Activated CD4-positive, alpha-beta T cell treated with anti-CD3 and anti-CD28 coated beads, Interleukin-2, Interleukin-6, amounts not matched to agents 100 ng/mL and 50 ng/mL, durations not matched to agents 16 hours and 8 hours (primary cell): ENCODE data around the gene EIF4EBP2.

Experiments used
- DNase-seq: peaks from one replicate; pipeline ENCODE4 v3.0.0-alpha.2; 2020

The EIF4EBP2 gene

GRCh38 chr10:70462349-70462984 lies 58.5 kb downstream of the EIF4EBP2 start:
- no peak for DNase-seq

GRCh38 chr10:70465278-70465677 lies 61.3 kb downstream of the EIF4EBP2 start:
- DNase-seq: no peak

- no peak for DNase-seq
Observed at GRCh38 chr10:70465832-70466231, 61.9 kb downstream of the EIF4EBP2 start.

GRCh38 chr10:70466951-70467350 lies 63.0 kb downstream of the EIF4EBP2 start:
- DNase-seq: no peak

DNA sequence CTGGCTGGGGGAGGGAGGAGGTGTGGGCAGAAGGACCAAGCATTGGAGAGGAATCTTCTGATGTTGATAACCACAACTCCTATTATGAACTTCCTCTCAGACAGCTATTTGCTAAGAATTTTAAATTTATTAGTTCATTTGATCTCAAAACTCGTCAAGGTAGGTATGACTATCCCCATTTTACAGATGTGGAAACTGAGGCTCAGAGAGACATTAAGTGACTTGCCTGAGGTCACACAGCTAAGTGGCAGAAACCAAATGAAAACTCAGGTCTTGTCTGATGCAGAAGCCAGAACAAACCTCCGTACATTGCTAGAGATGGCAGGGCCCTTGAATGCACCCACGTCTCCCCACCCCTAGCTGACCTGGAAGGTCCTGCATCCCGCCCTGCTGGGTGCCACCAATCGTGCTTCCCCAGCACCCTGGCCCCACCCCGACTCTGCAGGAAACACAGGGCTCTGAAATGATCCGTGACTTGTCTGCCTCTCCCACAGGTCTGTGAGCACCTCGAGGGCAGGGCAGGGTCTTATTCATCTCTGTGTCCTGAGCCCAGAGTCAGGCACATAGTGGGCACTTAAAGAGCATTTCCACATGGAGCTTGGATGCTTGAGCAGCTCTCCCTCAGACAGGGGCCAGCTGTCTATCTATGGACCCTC lies 69.0 kb downstream of the EIF4EBP2 start:
- DNase-seq: no peak

GRCh38 chr10:70474780-70475179 lies 70.8 kb downstream of the EIF4EBP2 start:
- no peak for DNase-seq

DNA sequence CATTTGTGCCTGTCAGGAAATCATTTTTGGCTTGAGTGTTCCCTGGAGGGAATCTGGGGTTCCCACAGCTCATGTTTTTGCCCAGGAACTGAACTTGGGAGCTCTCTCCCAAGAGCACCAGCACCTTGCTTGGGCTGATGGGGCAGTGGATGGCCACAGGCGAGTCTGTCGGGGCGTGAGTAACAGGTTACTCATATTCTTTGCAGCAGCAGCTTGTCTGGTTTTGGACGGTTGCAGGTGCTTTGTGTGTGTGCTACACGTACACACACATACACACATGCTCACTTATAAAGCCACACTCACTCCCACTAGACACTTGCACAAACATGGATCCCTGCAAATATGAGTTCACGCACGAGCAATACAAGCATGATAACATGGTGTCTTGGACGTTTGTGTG lies 71.7 kb downstream of the EIF4EBP2 start:
- DNase-seq: no peak

DNA sequence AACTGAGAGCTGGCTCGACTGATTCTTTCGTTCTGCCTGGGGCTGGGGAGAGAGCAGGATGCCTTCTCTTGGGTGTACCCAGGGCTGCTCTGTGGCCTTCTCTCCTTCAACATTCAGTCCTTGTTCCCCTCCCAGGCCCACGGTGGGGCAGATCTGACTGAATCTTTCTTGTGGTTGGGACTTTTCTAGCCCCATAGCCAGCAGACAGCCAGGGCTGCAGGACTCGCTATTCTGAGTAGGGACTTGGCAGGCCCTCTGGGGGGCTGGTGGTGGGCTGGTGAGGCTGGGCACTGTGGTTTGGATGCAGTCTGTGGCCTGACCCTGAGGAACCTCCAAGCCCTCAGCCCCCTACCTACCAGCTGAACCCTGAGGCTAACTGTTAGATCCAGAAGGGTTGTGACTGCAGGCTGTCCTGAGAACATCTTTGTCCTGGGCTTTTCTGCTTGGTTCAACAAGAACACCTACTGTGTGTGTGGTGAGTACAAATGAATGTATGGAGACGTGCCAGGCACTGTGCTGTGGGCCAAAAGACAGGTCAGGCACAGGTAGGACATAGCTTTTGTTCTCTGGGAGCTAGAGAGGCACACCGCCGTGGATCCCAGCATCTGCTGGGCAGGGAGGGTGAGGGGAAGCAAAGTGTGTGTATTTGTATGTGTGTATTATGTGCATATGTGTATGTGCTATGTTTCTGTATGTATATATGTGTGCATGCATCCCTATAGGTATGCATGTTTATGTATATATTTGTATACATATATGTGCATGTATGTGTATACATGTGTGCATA lies 72.5 kb downstream of the EIF4EBP2 start:
- DNase-seq: no peak

- DNase-seq: peak; percentile 79
Observed at GRCh38 chr10:70477661-70478162, 73.8 kb downstream of the EIF4EBP2 start.
